ELF-1 (cell line): ENCODE data around the gene ITSN2.
"Not testable (repeated sequence)": the region's sequence is repeated elsewhere in the genome, so short reads cannot be mapped to it uniquely, and the experiment has no call there.

Source experiments
- DNase-seq: peaks from one replicate; pipeline ENCODE4 v3.0.0-alpha.2; 2016; ENCODE audit warnings: low read depth, low spot score

Gene ITSN2

DNA sequence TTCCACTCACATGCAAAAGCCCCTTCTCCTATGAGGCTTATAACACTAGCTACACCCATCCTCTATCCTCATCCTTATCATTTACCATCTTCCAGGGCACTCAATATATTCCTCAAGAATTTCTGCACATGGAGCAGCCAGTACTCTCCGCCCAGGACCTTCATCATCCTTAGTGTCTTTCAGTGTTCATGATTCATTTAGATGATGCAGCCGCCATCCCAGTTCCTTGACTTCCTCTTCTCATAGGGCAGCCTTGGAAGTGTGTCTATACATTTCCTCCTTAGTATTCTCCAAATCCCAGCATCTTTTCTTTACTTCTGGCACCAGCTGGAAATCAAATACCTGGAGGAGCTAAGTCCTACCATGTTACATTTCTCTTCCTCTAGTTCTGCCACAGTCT lies 3.0 kb upstream of the ITSN2 start:
- no peak for DNase-seq

DNA sequence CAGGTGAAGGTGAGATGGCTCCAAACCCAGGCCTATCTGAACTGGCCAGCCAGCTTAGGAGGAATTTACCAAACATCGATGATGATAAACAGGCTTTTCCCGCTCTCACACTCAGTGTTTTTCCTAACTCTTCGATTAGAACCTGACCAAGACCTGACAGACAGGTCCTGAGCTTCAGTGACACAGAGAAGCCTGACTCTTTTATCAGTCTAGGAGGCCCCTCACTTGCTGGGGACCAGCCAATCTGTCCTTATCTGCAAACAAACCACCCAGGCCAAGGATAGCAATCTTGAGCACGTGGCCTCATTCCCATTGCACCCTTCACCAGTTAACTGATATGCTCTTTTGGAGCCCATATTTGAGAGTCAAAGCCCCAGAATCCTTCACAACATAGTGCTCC lies 1.9 kb upstream of the ITSN2 start:
- peak; percentile 64 for DNase-seq

DNA sequence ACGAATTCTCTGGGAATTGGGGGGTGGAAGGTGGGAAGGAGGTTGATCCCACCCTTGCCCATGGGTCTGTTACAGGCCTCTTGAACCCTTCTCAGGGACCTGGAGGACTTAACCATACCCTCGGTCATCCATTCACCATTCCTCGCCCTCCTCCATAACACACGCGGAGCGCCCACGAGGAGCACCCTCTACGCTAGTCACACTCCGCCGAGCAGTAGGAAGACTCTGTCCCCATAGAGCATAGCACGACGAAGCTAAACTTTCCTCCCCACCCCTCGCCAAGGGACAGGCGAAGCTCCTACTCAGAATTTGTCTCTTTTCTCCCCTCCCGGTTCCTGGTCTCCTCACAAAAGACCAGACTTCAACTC lies 611 bp upstream of the ITSN2 start:
- peak; percentile 29 for DNase-seq

DNA sequence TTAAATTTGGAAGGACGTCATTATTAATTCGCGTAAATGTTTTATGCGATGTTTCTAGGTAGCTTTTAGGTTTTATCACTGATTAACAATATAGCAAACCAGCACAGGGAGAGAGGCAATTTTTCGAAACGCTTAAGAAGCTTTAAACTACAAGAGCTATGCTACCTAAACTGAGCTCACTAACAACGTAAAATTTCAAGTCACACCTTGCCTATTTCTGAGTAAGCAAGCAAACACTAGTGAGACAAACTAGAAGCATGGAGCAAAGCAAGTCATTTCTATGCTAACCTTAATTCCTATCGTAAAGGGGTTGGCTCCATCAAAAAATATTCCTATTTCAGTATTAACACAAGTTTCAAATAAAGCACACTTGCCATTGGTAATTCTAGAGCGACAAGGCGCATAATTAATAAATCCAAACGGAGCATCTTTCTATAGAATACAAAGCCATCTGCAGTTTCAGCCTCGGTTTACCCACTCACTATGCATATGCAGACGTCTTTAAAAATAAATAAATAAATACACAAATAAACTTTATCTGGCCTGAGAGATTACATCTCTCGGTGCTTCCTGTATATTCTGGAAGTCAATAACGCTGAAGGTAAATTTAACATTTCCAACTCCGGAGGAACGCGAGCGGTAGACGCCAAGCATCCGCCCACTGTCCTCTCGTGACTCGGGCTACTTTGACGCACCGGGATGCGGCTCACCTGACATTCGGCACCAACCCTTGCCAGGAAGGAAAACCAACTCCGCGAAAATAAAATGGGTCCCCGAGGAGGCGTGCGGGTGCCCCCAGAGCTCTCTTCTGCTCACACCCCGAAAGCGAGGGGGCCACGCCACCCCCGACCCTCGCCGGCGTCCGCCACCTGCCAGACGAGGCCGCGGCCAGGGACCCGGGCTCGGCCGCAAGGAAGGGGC lies 947 bp downstream of the ITSN2 start:
- no peak for DNase-seq

DNA sequence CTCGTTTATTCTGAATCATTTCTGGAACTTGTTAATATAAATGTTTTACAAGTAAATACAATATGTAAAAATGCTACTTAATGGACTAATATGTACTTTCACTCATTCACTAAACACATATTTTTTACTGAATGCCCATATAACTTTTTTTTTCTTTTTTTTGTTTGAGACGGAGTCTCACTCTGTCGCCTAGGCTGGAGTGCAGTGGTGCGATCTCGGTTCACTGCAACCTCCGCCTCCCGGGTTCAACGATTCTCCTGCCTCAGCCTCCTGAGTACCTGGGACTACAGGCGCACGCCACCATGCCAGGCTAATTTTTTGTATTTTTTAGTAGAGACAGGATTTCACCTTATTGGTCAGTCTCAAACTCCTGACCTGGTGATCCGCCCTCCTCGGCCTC lies 2.6 kb downstream of the ITSN2 start:
- not testable (repeated sequence) for DNase-seq

DNA sequence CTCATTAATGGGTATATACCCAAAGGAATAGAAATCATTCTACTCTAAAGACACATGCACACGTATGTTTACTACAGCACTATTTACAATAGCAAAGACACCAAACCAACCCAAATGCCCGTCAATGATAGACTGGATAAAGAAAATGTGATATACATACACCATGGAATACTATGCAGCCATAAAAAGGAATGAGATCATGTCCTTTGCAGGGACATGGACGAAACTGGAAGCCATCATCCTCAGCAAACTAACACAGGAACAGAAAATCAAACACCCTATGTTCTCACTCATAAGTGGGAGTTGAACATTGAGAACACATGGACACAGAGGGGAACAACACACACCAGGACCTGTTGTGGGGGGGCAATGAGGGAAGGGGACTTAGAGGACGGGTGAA lies 3.2 kb downstream of the ITSN2 start:
- DNase-seq = not testable (repeated sequence)

DNA sequence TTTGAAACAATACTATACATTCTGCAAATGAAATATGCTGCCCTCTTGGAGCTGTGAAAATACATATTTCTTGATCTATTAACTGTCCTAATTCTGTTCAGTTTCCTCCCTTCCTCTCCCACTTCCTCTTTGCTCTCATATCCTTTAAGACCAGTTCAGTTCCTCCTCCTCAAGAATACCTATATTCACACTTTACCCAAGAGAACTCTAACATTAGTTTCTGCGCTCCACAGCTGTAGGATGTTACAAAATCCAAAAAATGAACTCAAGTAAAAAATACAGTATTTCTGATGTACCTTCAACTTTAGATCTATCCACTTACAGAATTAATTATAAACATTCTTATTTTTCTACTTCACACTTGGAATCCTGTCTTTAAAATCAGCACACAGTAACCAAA lies 5.4 kb downstream of the ITSN2 start:
- DNase-seq = no peak

DNA sequence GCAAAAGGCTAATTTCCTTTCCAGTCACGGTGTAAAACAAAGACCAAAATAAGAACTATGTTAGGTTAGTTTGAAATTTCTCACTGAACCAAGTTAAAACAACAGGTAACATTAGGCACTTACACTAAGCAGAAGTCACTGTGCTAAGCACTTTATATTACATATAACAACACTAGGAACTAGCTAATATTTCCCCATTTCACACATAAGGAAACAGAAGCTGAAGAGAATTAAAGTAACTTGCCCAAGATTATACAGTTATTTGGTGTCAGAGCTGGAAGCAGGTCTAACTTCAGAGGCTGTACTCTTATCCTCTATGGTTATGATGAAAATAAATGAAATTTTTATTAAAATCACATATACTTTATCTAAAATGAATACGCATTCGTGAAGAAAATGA lies 5.9 kb downstream of the ITSN2 start:
- no peak for DNase-seq

DNA sequence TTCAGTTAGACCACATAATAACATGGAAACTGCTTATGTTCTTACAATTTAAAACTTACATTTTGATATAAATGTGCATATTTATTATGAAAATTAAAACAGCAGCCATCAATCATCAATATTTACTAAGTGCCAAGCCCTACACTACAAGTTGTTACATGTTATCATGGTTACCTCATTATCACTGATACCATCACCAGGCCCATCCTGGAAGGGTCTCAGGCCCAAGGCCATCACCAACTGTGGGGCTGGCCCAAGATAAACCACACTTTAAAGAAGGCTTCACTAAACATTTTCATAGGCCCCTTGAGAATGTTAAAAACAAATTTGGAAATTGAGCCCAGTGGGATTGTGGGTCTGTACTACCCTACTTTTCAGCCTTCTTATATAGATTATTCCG lies 6.4 kb downstream of the ITSN2 start:
- no peak for DNase-seq

DNA sequence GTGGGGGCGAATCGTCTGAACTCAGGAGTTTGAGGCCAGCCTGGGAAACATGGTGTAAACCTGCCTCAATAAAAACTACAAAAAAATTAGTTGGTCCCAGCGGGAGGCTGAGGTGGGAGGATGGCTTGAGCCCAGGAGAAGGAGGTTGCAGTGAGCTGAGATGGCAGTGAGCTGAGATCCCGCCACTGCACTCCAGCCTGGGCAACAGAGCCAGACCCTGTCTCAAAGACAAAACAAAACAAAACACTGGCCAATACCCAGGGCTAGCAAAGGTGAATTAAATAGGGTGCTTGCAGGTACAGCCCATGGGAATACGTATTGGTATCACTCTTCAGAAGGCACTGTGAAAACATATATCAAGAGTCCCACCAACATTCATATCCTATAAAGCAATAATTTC lies 7.0 kb downstream of the ITSN2 start:
- no peak for DNase-seq

DNA sequence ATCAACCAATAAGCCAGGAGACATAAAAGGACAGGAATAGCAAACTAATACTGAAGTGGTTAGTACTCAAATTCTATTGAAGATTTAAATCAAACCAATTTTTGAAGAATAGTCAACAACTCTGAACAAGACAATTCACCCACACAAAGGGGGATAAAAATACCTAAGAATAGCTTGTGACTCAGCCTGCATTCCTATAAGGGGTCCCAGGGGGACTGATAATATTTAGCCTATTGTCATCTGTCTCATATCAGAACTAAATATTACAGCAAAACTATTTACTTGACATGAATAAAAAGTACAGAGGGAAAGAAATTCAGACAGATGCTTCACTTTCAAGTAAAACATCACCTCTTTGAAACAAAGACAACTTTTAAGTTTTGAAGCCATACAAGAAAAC lies 7.7 kb downstream of the ITSN2 start:
- DNase-seq = no peak

DNA sequence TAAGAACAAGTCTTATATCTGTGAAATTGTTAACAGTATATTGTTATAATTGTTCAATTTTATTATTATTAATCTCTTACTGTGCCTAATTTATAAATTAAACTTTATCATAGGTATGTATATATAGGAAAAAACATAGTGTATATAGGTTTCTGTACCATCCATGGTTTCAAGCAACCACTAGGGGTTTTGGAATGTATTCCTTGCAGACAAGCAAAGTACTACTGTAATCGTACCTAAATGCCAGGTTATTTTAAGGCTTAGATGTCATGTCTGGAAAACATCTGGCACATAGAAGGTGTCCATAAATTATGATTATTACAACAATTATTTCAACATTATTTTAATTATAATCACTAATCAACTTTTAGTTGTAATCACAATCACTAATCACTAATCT lies 8.4 kb downstream of the ITSN2 start:
- no peak for DNase-seq

DNA sequence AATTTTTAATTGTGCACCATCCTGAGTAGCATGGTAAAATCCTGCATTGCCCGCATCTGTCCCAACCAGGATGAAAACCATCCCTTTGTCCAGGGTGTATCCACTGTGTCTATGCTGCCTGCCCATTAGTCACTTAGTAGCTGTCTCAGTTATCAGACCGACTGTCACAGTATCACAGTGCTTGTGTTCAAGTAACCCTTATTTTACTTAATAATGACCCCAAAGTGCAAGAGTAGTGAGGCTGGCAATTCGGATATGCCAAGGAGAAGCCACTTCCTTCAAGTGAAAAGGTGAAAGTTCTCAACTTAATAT lies 8.8 kb downstream of the ITSN2 start:
- DNase-seq = no peak

DNA sequence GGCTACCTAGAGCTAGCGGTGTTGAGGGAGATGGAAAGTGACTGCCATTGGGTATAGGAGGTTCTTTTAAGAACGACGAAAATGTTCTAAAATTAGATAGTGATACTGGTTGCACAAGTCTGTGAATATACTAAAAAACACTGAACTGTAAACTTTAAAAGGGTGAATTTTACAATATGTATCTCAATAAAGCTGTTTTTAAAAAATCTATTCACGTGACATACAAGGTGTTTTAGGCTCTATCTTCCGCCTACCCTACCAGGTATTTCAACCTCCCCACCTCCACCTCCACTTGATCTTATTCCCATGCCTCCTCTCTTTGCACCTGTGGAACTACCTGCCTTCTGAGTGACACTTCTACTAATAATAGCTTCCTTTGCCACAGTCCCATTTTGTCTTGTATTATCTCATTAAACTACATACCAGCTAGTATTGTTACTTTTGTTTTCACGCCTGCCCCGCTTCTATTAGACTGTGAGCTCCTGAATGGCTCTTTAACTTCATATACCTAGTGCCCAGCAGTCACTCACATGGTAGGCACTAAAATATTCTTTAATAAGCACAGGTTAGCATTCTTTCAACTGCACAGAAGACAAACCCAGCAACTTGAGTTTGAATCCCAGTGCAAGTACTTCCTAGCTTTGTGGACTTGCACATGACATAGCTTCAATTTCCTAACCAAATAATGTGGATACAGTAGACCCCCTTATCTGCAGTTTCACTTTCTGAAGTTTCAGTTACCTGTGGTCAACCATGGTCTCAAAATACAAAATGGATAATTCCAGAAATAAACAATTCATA lies 9.3 kb downstream of the ITSN2 start:
- DNase-seq = no peak

DNA sequence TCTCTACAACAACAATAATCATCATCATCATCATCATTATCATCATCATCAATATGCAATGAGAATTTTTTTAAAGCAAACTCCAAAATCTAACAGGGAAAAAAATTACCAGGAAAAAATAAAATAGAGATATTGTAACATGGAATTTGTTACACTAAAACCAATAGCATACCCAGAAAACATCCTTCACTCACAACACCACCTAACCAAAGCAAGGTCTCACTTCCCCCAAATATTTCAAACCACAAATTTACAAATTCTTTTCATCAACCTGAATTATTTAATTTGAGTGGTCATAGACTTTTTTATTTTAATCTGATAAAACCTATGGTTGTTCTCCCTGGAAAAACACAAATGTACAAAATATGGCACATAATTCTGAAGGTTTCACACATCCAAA lies 11.2 kb downstream of the ITSN2 start:
- DNase-seq = no peak

DNA sequence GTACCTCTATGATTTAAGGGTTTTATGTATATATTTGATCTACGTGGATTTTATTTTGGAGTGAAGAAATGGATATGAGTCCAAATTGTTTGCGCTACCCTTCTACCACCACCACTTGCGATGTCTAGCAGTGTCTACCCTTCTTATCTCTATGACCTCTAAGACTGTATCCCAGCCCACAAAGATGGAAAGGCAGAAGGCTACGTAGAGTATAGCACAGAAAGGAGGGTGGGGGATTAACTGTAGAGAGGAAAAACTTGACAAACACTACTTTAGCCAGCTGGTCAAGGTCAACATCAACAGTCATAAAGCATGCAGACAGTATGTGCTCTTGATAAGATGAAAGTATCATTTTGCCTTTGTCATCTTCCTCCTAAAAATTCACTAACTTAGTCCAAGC lies 14.4 kb downstream of the ITSN2 start:
- no peak for DNase-seq

DNA sequence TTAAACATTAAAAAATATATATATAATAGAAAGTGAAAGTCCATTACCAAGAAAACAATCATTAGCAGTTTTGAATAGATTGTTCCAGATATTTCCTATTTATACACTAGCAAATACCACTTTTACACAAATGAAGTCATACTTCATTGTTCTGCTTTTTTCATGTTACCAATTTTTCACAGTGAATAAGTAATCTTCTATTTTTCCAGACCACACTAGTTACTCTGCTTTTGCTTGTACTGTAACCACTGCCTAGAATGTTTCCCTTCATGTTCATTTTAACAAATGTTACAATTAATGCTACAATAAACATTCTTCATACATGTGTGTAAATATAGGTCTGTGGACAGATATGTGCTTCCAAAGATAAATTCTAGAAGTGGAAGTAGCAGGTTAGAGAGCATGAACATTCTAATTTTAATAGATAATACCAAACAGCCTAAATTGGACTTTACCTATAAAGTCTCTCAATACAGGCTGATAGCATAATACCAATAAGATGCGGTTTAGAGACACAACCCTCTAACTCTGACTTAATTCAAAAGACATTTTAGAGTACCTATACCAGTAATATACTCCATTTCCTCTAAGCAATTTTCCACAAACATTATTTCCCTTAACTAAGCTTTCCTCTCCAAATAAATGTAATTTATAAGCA lies 17.0 kb downstream of the ITSN2 start:
- DNase-seq = no peak

DNA sequence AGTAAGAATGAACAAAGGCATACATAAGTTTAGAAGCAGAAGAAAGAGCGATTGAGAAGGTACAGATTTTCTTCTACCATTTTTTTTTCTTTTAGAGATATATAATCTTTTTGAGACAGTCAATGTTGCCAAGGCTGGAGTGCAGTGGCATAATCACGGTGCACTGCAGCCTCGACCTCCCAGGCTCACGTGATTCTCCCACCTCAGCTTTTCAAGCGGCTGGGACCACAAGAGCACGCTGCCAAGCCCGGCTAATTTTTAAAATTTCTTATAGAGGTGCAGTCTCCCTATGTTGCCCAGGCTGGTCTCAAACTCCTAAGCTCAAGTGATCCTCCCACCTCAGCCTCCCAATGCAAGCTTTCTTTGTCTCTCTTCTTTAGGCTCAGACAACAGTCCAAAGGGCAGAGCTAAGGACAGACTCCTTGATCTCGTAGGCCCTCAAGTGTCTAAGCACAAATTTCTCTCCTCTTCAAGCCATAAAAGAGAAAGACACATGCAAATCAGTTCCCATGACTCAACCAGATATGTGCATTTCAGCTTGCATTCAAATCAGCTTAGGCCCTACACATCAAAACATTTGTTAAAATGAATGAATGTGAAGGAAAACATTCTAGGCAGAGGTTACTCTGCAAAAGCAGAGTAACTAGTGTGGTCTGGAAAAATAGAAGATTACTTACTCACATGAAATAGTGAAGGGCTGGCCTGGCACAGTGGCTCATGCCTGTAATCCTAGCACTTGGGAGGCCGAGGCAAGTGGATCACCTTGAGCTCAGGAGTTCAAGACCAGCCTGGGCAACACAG lies 18.0 kb downstream of the ITSN2 start:
- DNase-seq = no peak

DNA sequence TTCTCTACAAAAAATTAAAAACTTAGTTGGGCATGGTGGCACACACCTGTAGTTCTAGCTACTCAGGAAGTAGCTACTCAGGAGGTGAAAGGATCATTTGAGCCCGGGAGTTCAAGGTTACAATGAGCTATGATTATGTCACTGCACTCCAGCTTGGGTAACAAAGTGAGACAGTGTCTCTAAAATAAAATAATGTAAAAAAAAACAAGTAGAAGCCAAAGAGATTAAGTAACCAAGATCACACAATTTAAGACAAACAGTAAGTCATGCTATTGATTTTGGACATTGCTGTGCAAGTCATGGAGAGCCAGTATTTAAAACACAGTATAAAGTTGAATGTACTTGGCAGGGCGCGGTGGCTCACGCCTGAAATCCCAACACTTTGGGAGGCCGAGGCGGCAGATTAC lies 20.5 kb downstream of the ITSN2 start:
- no peak for DNase-seq

DNA sequence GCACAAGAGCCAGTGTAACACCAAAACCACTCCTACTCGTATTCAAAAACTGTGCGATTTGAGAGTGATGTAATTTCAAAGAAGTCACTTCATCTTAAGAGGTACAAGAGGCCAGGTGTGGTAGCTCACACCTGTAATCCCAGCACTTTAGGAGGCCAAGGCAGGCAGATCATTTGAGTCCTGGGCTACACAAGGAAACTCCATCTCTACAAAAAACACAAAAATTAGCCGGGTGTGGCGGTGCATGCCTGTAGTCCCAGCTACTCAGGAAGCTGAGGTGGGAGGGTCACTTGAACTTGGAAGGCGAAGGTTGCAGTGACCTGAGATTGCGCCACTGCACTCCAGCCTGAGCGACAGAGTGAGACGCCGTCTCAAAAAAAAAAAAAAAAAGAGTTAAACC lies 21.2 kb downstream of the ITSN2 start:
- DNase-seq = not testable (repeated sequence)

DNA sequence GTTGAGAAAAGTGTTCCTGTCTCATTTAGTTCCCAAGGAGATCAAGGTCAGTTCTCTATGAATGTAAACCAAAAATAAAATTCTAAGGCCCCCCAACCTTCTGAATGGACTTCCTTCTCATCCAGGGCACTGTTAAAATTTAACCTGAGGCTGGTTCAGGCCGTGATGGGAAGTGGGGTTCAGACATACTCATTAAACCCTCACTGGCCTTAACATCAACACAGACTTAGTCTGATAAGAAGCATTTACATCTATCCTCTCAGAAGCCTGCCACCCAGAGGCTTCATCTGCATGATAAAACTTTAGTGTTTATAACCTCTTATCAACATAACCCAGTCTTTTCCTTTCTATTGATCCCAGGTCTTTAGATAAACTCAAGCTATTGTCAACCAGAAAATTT lies 22.4 kb downstream of the ITSN2 start:
- DNase-seq = no peak

DNA sequence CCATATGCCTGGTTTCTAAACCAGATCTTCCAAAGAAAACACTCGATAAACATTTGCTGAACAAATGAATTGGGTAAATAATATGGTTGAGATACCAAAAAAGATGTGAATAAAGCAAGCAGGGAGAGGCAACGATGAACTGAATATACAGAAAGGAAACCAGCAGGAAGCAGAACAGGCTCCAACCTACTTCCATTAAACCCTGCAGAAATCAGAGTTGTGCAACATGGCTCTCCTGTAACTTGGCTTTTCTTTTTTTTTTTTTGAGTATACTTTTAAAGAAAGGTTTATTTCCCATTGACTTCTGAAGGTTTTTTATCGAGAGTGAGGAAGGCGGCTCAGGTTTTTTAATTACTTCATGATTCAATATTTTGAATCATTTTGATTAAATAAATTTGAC lies 23.5 kb downstream of the ITSN2 start:
- no peak for DNase-seq
